Kidney (tissue), 14 donors: ENCODE data around the gene BCL7A. TPM values are rescaled to one million over a fixed set of nuclear protein-coding genes. Genes with fewer than 3 reads are reported as not detected.
A peak's percentile ranks its signal among the peaks of the same experiment; 100 is the strongest.

Experiments
- DNase-seq, 5 donors: peaks; one replicate each; pipeline ENCODE4 v3.0.0-alpha.2; 2013 to 2020
- FAIRE-seq: peaks from 2 replicates; lab custom pipeline; 2012; peaks lifted over from hg19 to GRCh38; lab: Jason Lieb, UNC
- H3K27ac ChIP-seq, 2 donors: one replicate each; pipeline ENCODE4 v1.7.0; 2013; ENCODE audit warnings: low read depth in 2 of 2, low read length in 2 of 2, inconsistent platforms in 1 of 2
- H3K27me3 ChIP-seq: one replicate; pipeline ENCODE4 v1.7.1; 2013; ENCODE audit warnings: low read length, inconsistent platforms; ENCODE audit not compliant: control insufficient read depth, insufficient read depth
- H3K36me3 ChIP-seq, 3 donors: one replicate each; pipeline versions ENCODE4 v1.7.0 to v1.7.1; 2013; ENCODE audit warnings: low read length in 3 of 3, control low read depth in 1 of 3, inconsistent platforms in 1 of 3; ENCODE audit not compliant: insufficient read depth in 3 of 3, control insufficient read depth in 2 of 3
- H3K4me1 ChIP-seq, 3 donors: one replicate each; pipeline versions ENCODE4 v1.7.0 to v1.7.1; 2013; ENCODE audit warnings: low read length in 3 of 3, inconsistent platforms in 1 of 3, low read depth in 1 of 3; ENCODE audit not compliant: control insufficient read depth in 2 of 3, insufficient read depth in 2 of 3
- H3K4me3 ChIP-seq, 3 donors: one replicate each; pipeline versions ENCODE4 v1.7.0 to v1.8.1; 2013; ENCODE audit warnings: low read length in 3 of 3, control low read depth in 1 of 3, inconsistent platforms in 1 of 3
- H3K9ac ChIP-seq, 3 donors: one replicate each; pipeline versions ENCODE4 v1.7.0 to v1.7.1; 2013; ENCODE audit warnings: low read length in 3 of 3, control low read depth in 1 of 3, inconsistent platforms in 1 of 3
- H3K9me3 ChIP-seq, 3 donors: one replicate each; pipeline versions ENCODE4 v1.7.0 to v1.7.1; 2013; ENCODE audit warnings: low read length in 3 of 3, control low read depth in 1 of 3, inconsistent platforms in 1 of 3; ENCODE audit not compliant: control insufficient read depth in 2 of 3, insufficient read depth in 1 of 3
- CTCF ChIP-seq: IDR thresholded peaks from 3 replicates; pipeline ENCODE4 v1.5.1; 2012; ENCODE audit warnings: mild to moderate bottlenecking, moderate library complexity, borderline replicate concordance; ENCODE audit not compliant: insufficient read depth; ENCODE audit errors: extremely low read depth
- intact Hi-C: fragments of 100-400 bp; cut with DNase I; formaldehyde crosslinking; loops from one replicate; pipeline ENCODE4 v1.11.1; 2022
- polyA plus RNA-seq: library from polyadenylated mRNA; stranded (reverse); fragments of 350-450 nt; fragmentation: Illumina TruSeq; extraction: RNeasy Lipid Tissue Mini Kit (QIAGEN cat#74804); gene quantifications from one replicate; pipeline ENCODE4 v1.2.3, GENCODE V29; 2014; ENCODE audit warnings: low read depth, low replicate concordance; ENCODE audit not compliant: insufficient read depth
- total RNA-seq: library from RNA; stranded (reverse); fragmentation: NEBNext Ultra II Directional; extraction: Animal tissue kit (Norgen Biotek cat#: 25700); gene quantifications from one replicate; pipeline ENCODE4 v1.2.1, GENCODE V29; 2021
- donor health status: control.
- donor health status: control.
- donor health status: control.
- donor health status: control.
- donor health status: control.
- donor health status: DM: yes; HTN: yes; CAD: no.
- donor health status: Normal renal cell carcinoma (clear cell type).

BCL7A gene
- total and polyA plus RNA-seq, 2 donors from 2014 or later, result 6.8 to 22.7 TPM

- intact Hi-C loops, result no loop called here
- no peak overlapping the region for H3K9ac ChIP-seq
- TF ChIP-seq CTCF, result no peak
- H3K4me1 ChIP-seq, result peaks cover 0 to 8% (median 6%) of the 10 kb centered on the region in 3 donors
- H3K27ac ChIP-seq, result no peak overlapping the region
- H3K9me3 ChIP-seq, result peaks cover 0 to 8% (median 0%) of the 10 kb centered on the region in 3 donors
- no peak for DNase-seq
- no peak for FAIRE-seq
- no peak overlapping the region for H3K4me3 ChIP-seq
- no peaks in the 10 kb centered on the region for H3K27me3 ChIP-seq
- H3K36me3 ChIP-seq, result no peaks in the 10 kb centered on the region
Measured at GRCh38 chr12:122018937-122019336, 2.7 kb upstream of the BCL7A start.

GRCh38 chr12:122020795-122021192 is 890 bp upstream of the BCL7A start:
- Histone ChIP-seq H3K4me1 (peaks cover 0 to 11% (median 10%) of the 10 kb centered on the region in 3 donors), H3K9me3 (peaks cover 0 to 8% (median 0%) of the 10 kb centered on the region in 3 donors), H3K27me3 (no peaks in the 10 kb centered on the region), H3K9ac (peak overlapping the region; percentile 1 to 73 (median 7)), H3K27ac (no peak overlapping the region), H3K36me3 (no peaks in the 10 kb centered on the region), H3K4me3 (peak overlapping the region; percentile 28 to 66 (median 53))
- intact Hi-C loops, result no loop called here
- DNase-seq (no peak), FAIRE-seq (no peak)
- TF ChIP-seq CTCF, result no peak

- H3K9me3 ChIP-seq, result peaks cover 0 to 8% (median 0%) of the 10 kb centered on the region in 3 donors
- FAIRE-seq (no peak), DNase-seq (peak; percentile 62 to 84 (median 65))
- H3K27ac ChIP-seq, result peak overlapping the region in 1 of 2 donors; percentile 65
- H3K9ac ChIP-seq, result peak overlapping the region; percentile 1 to 73 (median 7)
- TF ChIP-seq CTCF, result no peak
- intact Hi-C loops, result no loop called here
- H3K4me3 ChIP-seq, result peak overlapping the region; percentile 28 to 66 (median 53)
- H3K27me3 ChIP-seq, result no peaks in the 10 kb centered on the region
- H3K4me1 ChIP-seq, result peaks cover 0 to 13% (median 10%) of the 10 kb centered on the region in 3 donors
- no peaks in the 10 kb centered on the region for H3K36me3 ChIP-seq
Measured at GRCh38 chr12:122021193-122021821, 377 bp upstream of the BCL7A start.
